ENCODE measurements around the gene SOBP.
A peak's percentile ranks its signal among the peaks of the same experiment; 100 is the strongest.

SOBP gene

GRCh38 chr6:107578642-107579341 is 88.9 kb downstream of the SOBP start:
- no peak for DNase-seq (ENCODE audit: insufficient read length, low spot score)
- no peak for FAIRE-seq

DNA sequence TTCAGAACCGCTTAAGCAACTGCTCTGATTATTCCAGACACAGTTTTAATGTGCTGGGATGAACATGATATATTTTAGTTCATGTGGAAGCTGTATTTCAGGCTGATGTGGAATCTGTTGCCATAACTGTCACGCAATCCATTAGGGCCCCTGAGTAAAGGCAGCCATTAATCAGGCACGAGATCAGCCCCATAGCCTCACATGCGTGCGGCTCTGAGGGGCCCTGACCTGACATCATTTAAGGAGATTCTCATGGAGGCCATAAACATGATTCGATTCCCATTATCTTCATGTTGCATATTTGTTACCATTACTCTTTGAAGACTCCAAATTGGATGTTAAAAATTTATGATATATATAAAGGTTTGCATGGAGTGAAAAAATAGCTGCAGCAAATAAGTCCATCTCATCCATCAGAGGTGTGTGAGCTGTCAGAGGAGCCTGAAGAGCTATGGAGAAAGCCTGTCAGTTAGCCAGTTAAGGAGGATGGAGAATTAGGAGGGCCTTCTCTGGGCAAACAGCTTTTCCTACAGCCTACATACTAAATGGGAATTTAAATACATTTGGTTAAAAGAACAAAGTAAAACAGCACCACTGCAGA is 89.6 kb downstream of the SOBP start:
- FAIRE-seq, result no peak
- no peak for DNase-seq (ENCODE audit: insufficient read length, low spot score)

GRCh38 chr6:107582086-107582485 is 92.2 kb downstream of the SOBP start:
- FAIRE-seq (no peak), DNase-seq (ENCODE audit: insufficient read length, low spot score) (no peak)

DNA sequence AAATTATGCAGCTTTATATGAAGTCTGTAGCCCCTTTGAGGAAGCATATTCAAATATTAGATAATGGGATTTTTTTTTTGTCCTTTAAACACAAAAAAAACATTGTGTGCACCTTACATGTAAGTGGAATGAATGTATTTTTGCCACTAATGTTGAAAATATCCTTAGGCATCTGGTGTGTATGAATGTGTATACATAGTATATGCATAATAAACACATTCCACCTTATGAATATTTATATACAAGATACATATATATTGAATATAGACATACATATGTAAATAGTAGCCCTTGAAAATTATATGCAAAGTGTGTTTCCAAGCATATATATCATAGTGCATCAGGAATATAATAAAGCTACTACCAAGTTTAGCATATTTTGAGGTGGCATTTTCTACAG is 94.8 kb downstream of the SOBP start:
- DNase-seq (ENCODE audit: insufficient read length, low spot score) (no peak), FAIRE-seq (no peak)

DNA sequence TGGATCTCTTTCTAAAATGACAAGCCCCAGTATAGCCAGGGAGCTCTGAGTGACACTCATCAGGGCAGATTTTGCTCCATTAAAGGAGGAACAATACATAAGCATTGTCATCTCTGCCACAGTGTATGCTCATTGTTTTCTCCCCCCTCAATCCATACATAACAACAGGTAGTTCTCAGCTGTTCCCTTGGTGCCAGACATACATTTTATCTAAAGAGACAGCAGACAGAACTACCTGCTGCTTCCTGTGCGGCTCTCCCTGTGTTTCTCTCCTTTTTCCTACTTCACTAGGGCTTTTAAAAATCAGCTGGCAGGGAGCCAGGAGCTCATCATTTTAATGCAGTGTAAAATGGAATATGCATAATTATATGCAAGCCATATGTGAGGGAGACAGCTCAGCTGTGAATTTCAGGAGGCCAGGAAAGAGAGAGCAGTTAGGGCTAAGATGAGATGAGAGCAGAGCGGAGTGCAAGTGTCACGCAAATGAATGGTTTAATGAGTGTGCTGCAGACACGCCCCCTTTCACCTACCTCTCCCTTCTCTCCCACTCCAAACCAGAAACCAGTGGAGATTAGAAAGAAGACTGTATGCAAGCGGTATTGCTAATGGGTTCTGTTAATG is 96.0 kb downstream of the SOBP start:
- FAIRE-seq, result no peak
- DNase-seq (ENCODE audit: insufficient read length, low spot score), result no peak

- no peak for FAIRE-seq
Measured at GRCh38 chr6:107587451-107587850, 97.5 kb downstream of the SOBP start.

DNA sequence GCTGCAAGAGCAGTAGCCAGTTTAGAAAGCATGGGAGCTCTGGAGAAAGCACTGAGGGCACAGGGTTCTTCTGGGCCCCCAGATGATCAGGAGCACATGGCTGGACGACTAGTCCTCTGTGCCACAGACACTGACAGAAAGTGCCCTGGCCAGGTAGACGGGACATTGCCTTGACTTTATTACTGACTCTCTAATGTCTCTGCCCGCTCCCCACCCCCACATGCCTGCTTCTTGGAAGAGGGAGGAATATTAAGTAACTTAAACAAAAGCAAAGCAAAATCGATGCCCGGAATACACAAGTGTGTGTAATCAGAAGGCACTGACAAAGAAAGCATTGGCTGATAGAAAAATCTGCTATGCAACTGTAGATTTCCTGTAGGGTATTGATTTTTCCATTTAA is 99.3 kb downstream of the SOBP start:
- DNase-seq (ENCODE audit: insufficient read length, low spot score) (no peak), FAIRE-seq (no peak)

More at GRCh38 chr6:107587451-107587850, 97.5 kb downstream of the SOBP start:
- no peak for DNase-seq (ENCODE audit: insufficient read length, low spot score)

- DNase-seq (ENCODE audit: insufficient read length, low spot score), result no peak
- no peak for FAIRE-seq
Measured at GRCh38 chr6:107589934-107590333, 100.0 kb downstream of the SOBP start.

DNA sequence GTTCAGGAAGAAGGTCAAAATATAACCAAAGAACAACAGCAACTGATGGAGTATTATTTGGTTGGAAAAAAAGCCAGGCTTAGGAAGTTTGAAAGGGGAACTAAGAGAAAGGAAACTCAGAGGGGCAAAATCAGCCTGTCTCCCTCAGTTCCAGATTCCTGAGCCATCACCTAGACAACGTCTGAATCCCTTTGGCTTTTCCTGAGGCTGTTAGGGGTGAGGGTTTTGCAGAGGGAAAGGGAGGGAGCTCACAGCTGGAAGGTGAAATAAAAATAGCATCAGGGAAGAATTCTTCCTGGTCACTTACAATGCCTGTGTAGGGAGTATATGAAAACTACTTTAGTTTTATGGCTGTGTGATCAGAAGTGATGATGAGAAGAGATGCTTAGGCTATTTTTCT is 100.5 kb downstream of the SOBP start:
- FAIRE-seq (no peak), DNase-seq (ENCODE audit: insufficient read length, low spot score) (no peak)

GRCh38 chr6:107591346-107591745 is 101.4 kb downstream of the SOBP start:
- DNase-seq (ENCODE audit: insufficient read length, low spot score) (no peak), FAIRE-seq (no peak)

DNA sequence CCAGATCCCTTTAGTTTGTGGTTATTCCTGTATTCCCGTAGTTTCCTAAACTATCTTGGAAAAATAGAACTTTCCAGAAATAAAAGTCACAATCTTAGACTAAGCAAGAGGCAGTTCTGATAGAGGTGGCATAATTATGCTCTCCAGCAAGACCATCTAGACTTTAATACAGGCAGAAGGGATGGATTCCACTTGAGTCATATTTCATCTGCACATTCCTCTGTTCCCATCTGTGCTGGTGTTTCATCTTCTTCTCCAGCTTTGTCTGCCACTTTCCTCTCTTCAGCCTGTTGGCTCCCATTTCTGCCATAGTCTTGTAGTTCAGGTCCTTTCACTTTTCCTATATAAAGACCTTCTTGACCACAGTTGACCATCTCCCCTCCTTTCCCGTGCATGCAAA is 102.9 kb downstream of the SOBP start:
- FAIRE-seq (no peak), DNase-seq (ENCODE audit: insufficient read length, low spot score) (no peak)

DNA sequence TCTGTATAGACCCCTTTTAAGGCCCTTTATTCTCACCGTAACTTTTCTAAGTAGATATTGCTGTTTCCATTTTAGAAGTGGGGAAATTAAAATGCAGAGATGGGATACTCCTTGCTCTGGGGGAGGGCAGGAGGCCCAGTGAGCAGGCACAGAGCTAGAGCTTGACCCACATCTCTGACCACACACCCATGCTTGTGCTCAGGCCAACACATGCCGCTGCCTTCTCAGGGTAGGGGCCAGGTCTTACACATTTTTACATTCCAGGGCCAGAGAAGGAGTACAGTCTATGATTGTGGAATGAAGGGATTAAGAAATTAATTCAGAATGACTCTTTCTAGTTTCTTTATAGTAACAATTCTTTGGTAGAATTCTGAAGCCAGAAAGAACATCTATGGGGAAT is 104.8 kb downstream of the SOBP start:
- DNase-seq (ENCODE audit: insufficient read length, low spot score) (no peak), FAIRE-seq (no peak)

DNA sequence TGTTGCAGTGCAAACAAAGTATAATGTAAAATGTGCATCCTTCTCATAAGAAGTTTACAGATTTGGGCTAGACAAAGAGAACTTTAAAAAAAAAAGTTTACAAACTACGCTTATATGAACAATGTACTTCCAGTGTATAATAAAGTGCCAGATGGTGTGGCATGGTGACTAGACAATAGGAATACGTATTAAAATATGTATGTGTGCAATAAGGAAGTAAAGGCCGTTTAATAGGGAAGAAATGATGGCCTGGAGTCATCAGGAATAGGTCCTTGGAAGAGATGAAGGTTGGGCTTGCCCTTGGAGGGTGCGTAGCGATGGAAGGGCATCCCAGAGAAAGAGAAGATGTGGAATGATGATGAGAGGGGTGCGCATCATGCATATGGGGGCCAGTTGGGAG is 108.2 kb downstream of the SOBP start:
- DNase-seq (ENCODE audit: insufficient read length, low spot score), result no peak
- FAIRE-seq, result no peak

GRCh38 chr6:107599043-107599442 is 109.1 kb downstream of the SOBP start:
- no peak for FAIRE-seq
- no peak for DNase-seq (ENCODE audit: insufficient read length, low spot score)

DNA sequence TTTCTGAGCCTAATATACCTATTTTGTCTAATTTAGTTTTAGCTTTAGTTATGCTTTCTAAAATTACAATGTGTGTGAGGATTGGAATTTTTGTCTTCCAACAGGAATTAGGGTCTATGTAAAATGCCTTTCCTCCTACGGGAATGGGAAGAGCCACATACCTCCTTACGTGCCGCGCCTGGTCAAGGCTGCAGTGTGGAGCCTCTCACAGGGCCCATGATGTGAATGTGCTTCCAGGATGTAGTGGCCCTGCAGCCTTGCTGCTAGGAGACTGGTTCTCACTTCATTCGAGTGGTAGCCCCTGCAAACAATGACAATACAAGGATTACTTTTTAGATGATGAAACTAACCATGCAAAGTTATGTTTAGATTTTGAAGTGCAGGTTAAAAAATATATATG is 110.2 kb downstream of the SOBP start:
- FAIRE-seq (no peak), DNase-seq (ENCODE audit: insufficient read length, low spot score) (no peak)

DNA sequence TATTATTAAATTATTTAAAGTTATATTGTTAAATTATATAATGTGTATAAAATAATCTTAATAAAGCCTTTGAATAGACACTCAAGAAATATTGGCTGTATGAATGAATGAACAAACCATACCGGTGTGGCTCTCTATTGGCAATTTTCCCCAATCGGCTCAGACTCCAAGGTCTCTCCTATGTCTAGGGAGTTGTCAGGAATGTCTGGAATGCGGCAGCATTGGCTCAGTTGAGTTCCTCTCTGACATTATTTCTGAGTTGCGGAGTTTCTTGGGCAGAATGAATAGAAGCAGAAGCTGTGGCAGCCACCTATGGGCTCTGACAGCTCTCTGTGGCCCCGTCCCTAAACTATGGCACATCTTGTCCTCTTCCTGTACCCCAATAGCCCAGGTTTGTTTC is 111.0 kb downstream of the SOBP start:
- peak; percentile 46 for FAIRE-seq
- peak; percentile 71 for DNase-seq (ENCODE audit: insufficient read length, low spot score)

GRCh38 chr6:107601406-107601805 is 111.5 kb downstream of the SOBP start:
- DNase-seq (ENCODE audit: insufficient read length, low spot score) (no peak), FAIRE-seq (no peak)

DNA sequence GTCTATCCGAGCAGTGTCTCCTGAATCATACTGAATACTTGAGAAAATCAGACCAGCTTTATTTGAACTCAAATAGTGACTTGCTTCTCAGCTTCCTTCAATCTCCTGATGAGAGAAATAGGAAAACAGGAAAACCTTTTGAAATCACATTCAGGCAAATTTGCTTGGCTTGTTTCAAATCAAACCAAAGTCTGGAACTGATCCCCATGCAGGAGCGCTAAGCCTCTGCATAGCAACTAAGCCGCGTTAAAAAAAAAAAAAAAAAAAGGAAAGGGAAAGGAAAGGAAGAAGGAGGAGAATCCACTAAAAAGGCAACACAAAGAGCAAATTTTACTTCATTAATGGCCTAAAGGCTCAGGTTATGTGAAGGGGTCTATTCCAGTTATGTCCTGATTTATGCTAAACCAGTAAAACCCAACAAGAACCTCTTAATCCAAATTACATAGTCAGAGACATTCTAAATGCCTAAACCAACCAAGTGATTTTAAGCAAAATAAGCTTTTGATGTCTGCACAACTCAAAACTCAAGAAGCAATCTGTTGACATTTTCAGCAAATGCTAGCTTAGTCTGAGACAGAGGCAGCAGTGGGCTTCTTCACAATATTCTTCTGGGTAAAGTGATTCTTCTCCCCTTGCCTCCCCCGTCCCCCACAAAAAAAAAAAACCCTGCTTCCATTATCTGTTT is 112.5 kb downstream of the SOBP start:
- FAIRE-seq (no peak), DNase-seq (ENCODE audit: insufficient read length, low spot score) (no peak)

DNA sequence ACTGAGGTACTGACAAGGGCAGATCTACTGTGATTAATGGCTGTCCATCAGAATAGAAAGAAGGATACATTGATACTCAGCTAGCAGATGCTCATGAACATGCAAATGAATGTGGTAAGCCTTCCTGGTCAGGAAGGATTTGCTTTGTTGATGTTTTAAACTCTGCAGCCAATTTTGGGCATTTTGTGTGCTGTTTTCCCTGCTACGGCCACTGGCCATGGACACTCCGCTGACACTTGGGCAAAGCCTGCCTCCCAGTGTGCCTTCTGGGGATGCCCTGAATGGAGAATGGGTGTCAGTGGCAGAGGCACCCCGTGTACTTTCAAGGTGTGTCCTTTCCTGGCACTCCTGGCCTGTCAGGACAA is 113.1 kb downstream of the SOBP start:
- no peak for DNase-seq (ENCODE audit: insufficient read length, low spot score)
- no peak for FAIRE-seq

- DNase-seq (ENCODE audit: insufficient read length, low spot score) (no peak), FAIRE-seq (no peak)
Measured at GRCh38 chr6:107604549-107604948, 114.6 kb downstream of the SOBP start.

GRCh38 chr6:107606407-107606806 is 116.5 kb downstream of the SOBP start:
- DNase-seq (ENCODE audit: insufficient read length, low spot score) (no peak), FAIRE-seq (no peak)

DNA sequence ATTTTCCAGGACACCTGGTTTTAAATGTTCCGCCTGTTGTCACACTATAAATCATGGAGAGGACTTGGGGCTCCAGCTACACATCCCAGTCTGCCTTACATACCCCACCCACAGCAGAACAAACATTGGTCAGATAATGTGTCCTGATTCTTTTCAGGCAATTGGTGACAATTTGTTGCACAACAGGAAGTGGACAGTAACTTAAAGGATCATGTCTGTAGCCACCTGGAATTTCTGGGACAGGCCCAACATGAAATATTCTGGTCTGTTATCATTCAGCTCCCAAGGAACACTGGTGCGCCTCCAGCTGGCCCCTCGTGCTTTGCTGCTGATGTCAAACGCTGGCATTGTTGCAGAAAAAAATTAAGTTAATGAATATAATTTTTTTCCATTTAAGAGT is 117.2 kb downstream of the SOBP start:
- DNase-seq (ENCODE audit: insufficient read length, low spot score) (no peak), FAIRE-seq (no peak)
